ENCODE data around the gene OR10H1. TPM values are rescaled to one million over a fixed set of nuclear protein-coding genes. Genes with fewer than 3 reads are reported as not detected.
"Not testable (repeated sequence)": the region's sequence is repeated elsewhere in the genome, so short reads cannot be mapped to it uniquely, and the experiment has no call there.

The OR10H1 gene
- total RNA-seq, 1 donor from 2014 or later, result not detected

DNA sequence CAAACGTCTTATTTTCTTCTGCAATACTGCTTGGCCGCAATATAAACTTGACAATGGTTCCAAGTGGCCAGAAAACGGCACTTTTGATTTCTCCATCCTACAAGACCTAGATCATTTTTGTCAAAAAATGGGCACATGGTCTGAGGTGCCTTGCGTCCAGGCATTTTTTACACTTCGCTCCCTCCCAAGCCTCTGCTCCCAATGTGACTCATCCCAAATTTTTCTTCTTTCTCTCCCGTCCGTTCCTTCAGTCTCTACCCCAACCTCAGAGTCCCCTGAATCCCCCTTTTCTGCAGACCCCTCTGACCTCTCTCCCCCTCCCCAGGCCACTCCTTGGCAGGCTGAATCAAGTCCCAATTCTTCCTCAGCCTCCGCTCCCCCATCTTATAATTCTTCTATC lies 14.3 kb upstream of the OR10H1 start:
- Histone ChIP-seq H3K4me1 (ENCODE audit: control insufficient read depth in 3 of 3, insufficient read depth in 3 of 3, low read length in 3 of 3) (no peaks in the 10 kb centered on the region), H3K9me3 (ENCODE audit: control insufficient read depth in 3 of 3, low read length in 3 of 3) (no peaks in the 10 kb centered on the region), H3K4me3 (ENCODE audit: low read length in 3 of 3) (no peak overlapping the region), H3K36me3 (ENCODE audit: control insufficient read depth in 3 of 3, insufficient read depth in 3 of 3, low read length in 3 of 3) (no peaks in the 10 kb centered on the region), H3K9ac (ENCODE audit: low read depth in 1 of 3, low read length in 3 of 3) (no peak overlapping the region), H3K27ac (ENCODE audit: low read depth, low read length) (no peak overlapping the region), H3K27me3 (ENCODE audit: control insufficient read depth in 3 of 3, insufficient read depth in 3 of 3, low read length in 3 of 3) (peaks cover 2 to 22% (median 5%) of the 10 kb centered on the region in 3 donors)

DNA sequence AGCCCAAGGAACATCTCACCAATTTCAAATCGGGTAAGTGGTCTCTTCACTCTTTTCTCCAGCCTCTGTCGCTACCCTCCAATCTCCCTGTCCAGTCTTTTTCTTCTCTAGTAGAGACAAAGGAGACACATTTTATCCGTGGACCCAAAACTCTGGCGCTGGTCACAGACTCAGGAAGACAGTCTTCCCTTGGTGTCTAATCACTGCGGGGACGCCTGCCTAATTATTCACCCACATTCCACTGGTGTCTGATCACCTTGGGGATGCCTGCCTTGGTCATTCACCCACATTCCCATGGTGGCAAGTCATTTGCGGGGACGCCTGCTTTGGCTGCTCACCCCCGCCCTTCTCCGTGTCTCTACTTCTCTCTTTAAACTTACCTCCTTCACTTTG lies 13.8 kb upstream of the OR10H1 start:
- no peak overlapping the region for H3K4me3 ChIP-seq (ENCODE audit: low read length in 3 of 3)
- no peaks in the 10 kb centered on the region for H3K4me1 ChIP-seq (ENCODE audit: control insufficient read depth in 3 of 3, insufficient read depth in 3 of 3, low read length in 3 of 3)
- no peak overlapping the region for H3K9ac ChIP-seq (ENCODE audit: low read depth in 1 of 3, low read length in 3 of 3)
- H3K36me3 ChIP-seq (ENCODE audit: control insufficient read depth in 3 of 3, insufficient read depth in 3 of 3, low read length in 3 of 3), result no peaks in the 10 kb centered on the region
- peaks cover 2 to 22% (median 5%) of the 10 kb centered on the region in 3 donors for H3K27me3 ChIP-seq (ENCODE audit: control insufficient read depth in 3 of 3, insufficient read depth in 3 of 3, low read length in 3 of 3)
- H3K27ac ChIP-seq (ENCODE audit: low read depth, low read length), result no peak overlapping the region
- no peaks in the 10 kb centered on the region for H3K9me3 ChIP-seq (ENCODE audit: control insufficient read depth in 3 of 3, low read length in 3 of 3)

DNA sequence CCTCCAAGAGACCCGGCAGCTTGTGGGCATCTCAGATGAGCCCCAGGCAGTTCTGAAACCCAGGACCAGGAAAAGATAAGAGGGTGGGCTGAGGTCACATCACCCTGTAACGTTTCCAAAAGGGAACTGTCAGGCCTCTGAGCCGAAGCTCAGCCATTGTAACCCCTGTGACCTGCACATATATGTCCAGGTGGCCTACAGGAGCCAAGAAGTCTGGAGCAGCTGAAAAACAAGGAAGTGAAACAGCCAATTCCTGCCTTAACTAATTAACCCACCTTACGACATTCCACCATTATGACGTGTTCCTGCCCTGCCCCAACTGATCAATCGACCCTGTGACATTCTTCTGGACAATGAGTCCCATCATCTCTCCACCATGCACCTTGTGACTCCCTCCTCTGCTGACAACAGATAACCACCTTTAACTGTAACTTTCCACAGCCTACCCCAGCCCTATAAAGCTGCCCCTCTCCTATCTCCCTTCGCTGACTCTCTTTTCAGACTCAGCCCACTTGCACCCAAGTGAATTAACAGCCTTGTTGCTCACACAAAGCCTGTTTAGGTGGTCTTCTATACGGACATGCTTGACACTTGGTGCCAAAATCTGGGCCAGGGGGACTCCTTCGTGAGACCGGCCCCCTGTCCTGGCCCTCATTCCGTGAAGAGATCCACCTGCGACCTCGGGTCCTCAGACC lies 13.3 kb upstream of the OR10H1 start:
- H3K9me3 ChIP-seq (ENCODE audit: control insufficient read depth in 3 of 3, low read length in 3 of 3); H3K36me3 ChIP-seq (ENCODE audit: control insufficient read depth in 3 of 3, insufficient read depth in 3 of 3, low read length in 3 of 3); H3K9ac ChIP-seq (ENCODE audit: low read depth in 1 of 3, low read length in 3 of 3); H3K4me1 ChIP-seq (ENCODE audit: control insufficient read depth in 3 of 3, insufficient read depth in 3 of 3, low read length in 3 of 3); H3K27ac ChIP-seq (ENCODE audit: low read depth, low read length); H3K4me3 ChIP-seq (ENCODE audit: low read length in 3 of 3): not testable (repeated sequence)
- H3K27me3 ChIP-seq (ENCODE audit: control insufficient read depth in 3 of 3, insufficient read depth in 3 of 3, low read length in 3 of 3), result peaks cover 2 to 22% (median 5%) of the 10 kb centered on the region in 3 donors

DNA sequence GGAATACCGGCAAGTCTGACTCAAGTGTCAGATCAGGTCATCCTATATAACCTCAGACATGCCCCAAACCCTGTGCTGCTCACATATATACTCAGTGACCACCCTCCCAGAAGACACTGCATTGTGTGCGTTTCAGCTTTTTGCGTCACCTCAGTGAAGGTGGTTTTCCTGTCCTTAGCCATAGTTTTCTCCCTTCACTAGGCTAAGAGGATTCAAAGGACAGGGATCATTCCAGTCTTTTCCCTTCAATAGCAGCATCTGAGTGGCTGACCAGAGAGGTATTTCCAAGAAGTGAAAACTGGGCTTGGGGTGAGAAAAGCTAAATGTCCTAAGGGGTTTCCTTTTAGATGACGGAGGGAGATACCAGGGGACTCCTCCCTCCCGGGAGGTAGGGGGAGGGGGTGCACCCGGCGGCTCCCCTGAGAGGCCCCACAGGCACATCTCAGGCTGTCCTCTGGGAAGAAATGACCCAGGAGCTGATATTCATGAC lies 12.7 kb upstream of the OR10H1 start:
- H3K4me1 ChIP-seq (ENCODE audit: control insufficient read depth in 3 of 3, insufficient read depth in 3 of 3, low read length in 3 of 3), result no peaks in the 10 kb centered on the region
- H3K9ac ChIP-seq (ENCODE audit: low read depth in 1 of 3, low read length in 3 of 3), result no peak overlapping the region
- H3K4me3 ChIP-seq (ENCODE audit: low read length in 3 of 3), result no peak overlapping the region
- no peaks in the 10 kb centered on the region for H3K9me3 ChIP-seq (ENCODE audit: control insufficient read depth in 3 of 3, low read length in 3 of 3)
- no peaks in the 10 kb centered on the region for H3K36me3 ChIP-seq (ENCODE audit: control insufficient read depth in 3 of 3, insufficient read depth in 3 of 3, low read length in 3 of 3)
- no peak overlapping the region for H3K27ac ChIP-seq (ENCODE audit: low read depth, low read length)
- H3K27me3 ChIP-seq (ENCODE audit: control insufficient read depth in 3 of 3, insufficient read depth in 3 of 3, low read length in 3 of 3), result peaks cover 2 to 22% (median 5%) of the 10 kb centered on the region in 3 donors

DNA sequence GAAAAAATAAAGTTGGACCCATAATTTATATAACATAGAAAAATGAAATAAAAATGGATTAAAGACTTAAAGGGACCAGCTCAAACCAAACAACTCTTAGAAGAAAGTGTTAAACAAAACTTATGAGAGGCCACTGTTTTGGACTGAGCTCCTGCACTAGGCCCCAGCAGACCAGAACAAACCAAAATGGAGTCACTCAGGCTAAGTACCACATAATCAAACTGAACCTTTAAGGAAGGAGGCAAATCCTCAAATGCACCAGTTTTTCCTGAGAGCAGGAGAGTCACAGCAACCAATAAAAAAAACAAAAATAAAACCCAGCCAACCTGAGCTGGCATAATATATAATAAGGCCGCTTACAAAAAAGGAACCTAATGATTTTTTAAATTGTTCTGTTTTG lies 10.3 kb upstream of the OR10H1 start:
- Histone ChIP-seq H3K4me3 (ENCODE audit: low read length in 3 of 3) (no peak overlapping the region), H3K36me3 (ENCODE audit: control insufficient read depth in 3 of 3, insufficient read depth in 3 of 3, low read length in 3 of 3) (no peaks in the 10 kb centered on the region), H3K9ac (ENCODE audit: low read depth in 1 of 3, low read length in 3 of 3) (no peak overlapping the region), H3K27me3 (ENCODE audit: control insufficient read depth in 3 of 3, insufficient read depth in 3 of 3, low read length in 3 of 3) (peaks cover 2 to 22% (median 5%) of the 10 kb centered on the region in 3 donors), H3K4me1 (ENCODE audit: control insufficient read depth in 3 of 3, insufficient read depth in 3 of 3, low read length in 3 of 3) (no peaks in the 10 kb centered on the region), H3K27ac (ENCODE audit: low read depth, low read length) (no peak overlapping the region), H3K9me3 (ENCODE audit: control insufficient read depth in 3 of 3, low read length in 3 of 3) (no peaks in the 10 kb centered on the region)

DNA sequence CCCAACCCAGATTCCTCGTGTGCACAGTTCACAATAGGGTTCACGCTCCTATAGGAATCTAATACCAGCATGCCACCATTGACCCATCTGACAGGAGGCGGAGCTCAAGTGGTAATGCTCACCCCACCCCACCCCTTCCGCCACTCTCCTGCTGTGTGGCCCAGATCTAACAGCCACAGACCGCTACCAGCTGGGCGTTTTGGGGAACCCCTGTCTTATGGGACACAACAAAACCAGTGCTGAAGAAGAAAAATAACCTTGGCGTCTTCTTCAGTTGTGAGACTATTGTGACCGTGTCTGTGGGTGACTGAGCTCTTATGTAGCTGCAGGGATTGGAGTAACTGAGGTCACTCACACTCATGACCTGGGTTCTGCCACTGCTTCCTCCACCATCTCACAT lies 5.2 kb upstream of the OR10H1 start:
- Histone ChIP-seq H3K9me3 (ENCODE audit: control insufficient read depth in 3 of 3, low read length in 3 of 3) (no peaks in the 10 kb centered on the region), H3K36me3 (ENCODE audit: control insufficient read depth in 3 of 3, insufficient read depth in 3 of 3, low read length in 3 of 3) (no peaks in the 10 kb centered on the region), H3K4me3 (ENCODE audit: low read length in 3 of 3) (no peak overlapping the region), H3K4me1 (ENCODE audit: control insufficient read depth in 3 of 3, insufficient read depth in 3 of 3, low read length in 3 of 3) (no peaks in the 10 kb centered on the region), H3K9ac (ENCODE audit: low read depth in 1 of 3, low read length in 3 of 3) (no peak overlapping the region), H3K27ac (ENCODE audit: low read depth, low read length) (no peak overlapping the region), H3K27me3 (ENCODE audit: control insufficient read depth in 3 of 3, insufficient read depth in 3 of 3, low read length in 3 of 3) (peaks cover 0 to under 1% (median 0%) of the 10 kb centered on the region in 3 donors)

DNA sequence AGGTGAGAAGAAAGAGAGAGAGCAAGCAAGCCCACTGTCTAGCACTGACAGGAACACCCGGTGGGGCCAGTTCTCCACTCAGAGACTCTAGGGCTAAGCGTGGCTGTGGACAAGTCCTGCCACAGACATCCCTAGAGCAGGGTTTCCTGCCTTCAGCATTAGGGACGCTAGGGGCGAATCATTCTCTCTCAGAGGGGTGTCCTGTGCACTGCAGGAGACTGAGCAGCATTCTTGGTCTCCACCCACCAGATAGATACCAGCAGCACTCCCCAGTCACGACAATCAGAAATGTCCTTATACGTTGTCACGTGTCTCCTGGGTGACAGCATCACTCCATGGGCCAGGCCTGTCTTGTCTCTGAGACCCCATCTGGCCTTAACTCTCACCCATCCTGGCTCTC lies 1.5 kb downstream of the OR10H1 start:
- Histone ChIP-seq H3K9ac (ENCODE audit: low read depth in 1 of 3, low read length in 3 of 3) (no peak overlapping the region), H3K4me1 (ENCODE audit: control insufficient read depth in 3 of 3, insufficient read depth in 3 of 3, low read length in 3 of 3) (no peaks in the 10 kb centered on the region), H3K27ac (ENCODE audit: low read depth, low read length) (no peak overlapping the region), H3K9me3 (ENCODE audit: control insufficient read depth in 3 of 3, low read length in 3 of 3) (no peaks in the 10 kb centered on the region), H3K36me3 (ENCODE audit: control insufficient read depth in 3 of 3, insufficient read depth in 3 of 3, low read length in 3 of 3) (no peaks in the 10 kb centered on the region), H3K4me3 (ENCODE audit: low read length in 3 of 3) (no peak overlapping the region), H3K27me3 (ENCODE audit: control insufficient read depth in 3 of 3, insufficient read depth in 3 of 3, low read length in 3 of 3) (peaks cover 8 to 23% (median 12%) of the 10 kb centered on the region in 3 donors)

DNA sequence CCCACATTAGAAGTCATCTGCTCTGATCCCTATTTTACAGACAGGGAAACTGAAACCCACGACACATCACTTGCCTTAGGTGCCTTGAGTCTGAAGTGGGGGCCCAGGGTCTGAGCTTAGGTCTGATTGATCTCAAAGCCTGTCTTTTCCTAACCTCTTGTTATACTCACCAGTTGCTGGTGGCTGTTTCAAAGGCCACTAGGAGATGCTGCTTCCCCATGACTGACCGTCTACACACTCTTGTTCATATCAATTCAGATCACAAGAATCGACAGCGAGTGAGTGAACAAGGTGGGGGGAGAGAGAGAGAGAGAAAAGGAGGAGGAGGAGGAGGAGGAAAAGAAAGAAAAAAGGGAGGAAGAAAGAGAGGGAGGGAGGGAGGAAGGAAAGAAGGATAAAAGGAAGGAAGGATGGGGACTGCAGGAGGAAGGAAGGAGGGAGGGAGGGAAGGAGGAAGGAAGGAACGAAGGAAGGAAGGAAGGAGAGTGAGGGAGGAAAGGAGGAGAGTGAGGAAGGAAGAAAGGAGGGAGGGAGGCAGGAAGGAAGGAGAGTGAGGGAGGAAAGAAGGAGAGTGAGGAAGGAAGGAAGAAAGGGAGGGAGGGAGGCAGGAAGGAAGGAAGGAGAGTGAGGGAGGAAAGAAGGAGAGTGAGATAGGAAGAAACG lies 3.3 kb downstream of the OR10H1 start:
- no peak overlapping the region for H3K4me3 ChIP-seq (ENCODE audit: low read length in 3 of 3)
- no peak overlapping the region for H3K9ac ChIP-seq (ENCODE audit: low read depth in 1 of 3, low read length in 3 of 3)
- no peaks in the 10 kb centered on the region for H3K36me3 ChIP-seq (ENCODE audit: control insufficient read depth in 3 of 3, insufficient read depth in 3 of 3, low read length in 3 of 3)
- no peaks in the 10 kb centered on the region for H3K4me1 ChIP-seq (ENCODE audit: control insufficient read depth in 3 of 3, insufficient read depth in 3 of 3, low read length in 3 of 3)
- H3K27me3 ChIP-seq (ENCODE audit: control insufficient read depth in 3 of 3, insufficient read depth in 3 of 3, low read length in 3 of 3), result peaks cover 8 to 23% (median 12%) of the 10 kb centered on the region in 3 donors
- no peaks in the 10 kb centered on the region for H3K9me3 ChIP-seq (ENCODE audit: control insufficient read depth in 3 of 3, low read length in 3 of 3)
- no peak overlapping the region for H3K27ac ChIP-seq (ENCODE audit: low read depth, low read length)

DNA sequence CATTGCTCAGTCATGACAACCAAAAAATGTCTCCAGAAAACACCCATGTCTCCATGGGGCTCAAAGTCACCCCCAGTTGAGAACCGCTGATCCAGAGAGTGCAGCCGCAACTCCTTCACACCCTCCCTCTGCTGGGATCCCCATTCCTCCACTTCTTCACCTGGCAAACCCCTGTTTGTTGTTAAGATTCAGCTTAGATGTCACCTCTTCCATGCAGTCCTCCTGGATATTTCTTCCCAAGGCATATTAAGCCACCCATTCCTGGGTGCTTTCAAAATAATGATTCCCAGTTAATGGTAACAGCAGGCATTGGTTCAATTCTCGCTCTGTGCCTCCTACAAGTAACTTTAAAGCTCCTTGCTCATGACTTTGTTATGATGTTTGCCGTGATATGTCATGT lies 4.0 kb downstream of the OR10H1 start:
- Histone ChIP-seq H3K4me3 (ENCODE audit: low read length in 3 of 3) (no peak overlapping the region), H3K4me1 (ENCODE audit: control insufficient read depth in 3 of 3, insufficient read depth in 3 of 3, low read length in 3 of 3) (no peaks in the 10 kb centered on the region), H3K36me3 (ENCODE audit: control insufficient read depth in 3 of 3, insufficient read depth in 3 of 3, low read length in 3 of 3) (no peaks in the 10 kb centered on the region), H3K27ac (ENCODE audit: low read depth, low read length) (no peak overlapping the region), H3K27me3 (ENCODE audit: control insufficient read depth in 3 of 3, insufficient read depth in 3 of 3, low read length in 3 of 3) (peaks cover 8 to 23% (median 12%) of the 10 kb centered on the region in 3 donors), H3K9me3 (ENCODE audit: control insufficient read depth in 3 of 3, low read length in 3 of 3) (no peaks in the 10 kb centered on the region), H3K9ac (ENCODE audit: low read depth in 1 of 3, low read length in 3 of 3) (no peak overlapping the region)

DNA sequence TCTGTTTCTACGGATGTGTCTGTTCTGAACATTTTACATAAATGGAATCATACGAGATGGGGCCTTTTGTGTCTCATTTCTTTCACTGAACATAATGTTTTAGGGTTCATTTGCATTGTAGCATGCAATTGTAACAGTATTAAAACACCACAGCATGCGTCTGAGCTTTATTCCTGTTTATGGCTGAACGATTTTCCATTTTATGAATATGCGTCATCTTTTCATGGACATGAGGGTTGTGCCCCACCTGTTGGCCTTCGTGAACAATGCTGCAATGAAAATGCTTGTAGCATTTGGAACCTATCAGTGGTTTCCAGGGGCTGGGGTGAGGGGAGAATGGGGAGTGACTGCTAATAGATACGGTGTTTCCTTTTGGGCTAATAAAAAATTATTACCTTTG lies 5.1 kb downstream of the OR10H1 start:
- Histone ChIP-seq H3K27me3 (ENCODE audit: control insufficient read depth in 3 of 3, insufficient read depth in 3 of 3, low read length in 3 of 3) (peaks cover 4 to 23% (median 12%) of the 10 kb centered on the region in 3 donors), H3K4me1 (ENCODE audit: control insufficient read depth in 3 of 3, insufficient read depth in 3 of 3, low read length in 3 of 3) (no peaks in the 10 kb centered on the region), H3K36me3 (ENCODE audit: control insufficient read depth in 3 of 3, insufficient read depth in 3 of 3, low read length in 3 of 3) (no peaks in the 10 kb centered on the region), H3K4me3 (ENCODE audit: low read length in 3 of 3) (no peak overlapping the region), H3K9me3 (ENCODE audit: control insufficient read depth in 3 of 3, low read length in 3 of 3) (no peaks in the 10 kb centered on the region), H3K9ac (ENCODE audit: low read depth in 1 of 3, low read length in 3 of 3) (no peak overlapping the region), H3K27ac (ENCODE audit: low read depth, low read length) (no peak overlapping the region)
